ENCODE results near the gene ATP2B3.

Gene ATP2B3

DNA sequence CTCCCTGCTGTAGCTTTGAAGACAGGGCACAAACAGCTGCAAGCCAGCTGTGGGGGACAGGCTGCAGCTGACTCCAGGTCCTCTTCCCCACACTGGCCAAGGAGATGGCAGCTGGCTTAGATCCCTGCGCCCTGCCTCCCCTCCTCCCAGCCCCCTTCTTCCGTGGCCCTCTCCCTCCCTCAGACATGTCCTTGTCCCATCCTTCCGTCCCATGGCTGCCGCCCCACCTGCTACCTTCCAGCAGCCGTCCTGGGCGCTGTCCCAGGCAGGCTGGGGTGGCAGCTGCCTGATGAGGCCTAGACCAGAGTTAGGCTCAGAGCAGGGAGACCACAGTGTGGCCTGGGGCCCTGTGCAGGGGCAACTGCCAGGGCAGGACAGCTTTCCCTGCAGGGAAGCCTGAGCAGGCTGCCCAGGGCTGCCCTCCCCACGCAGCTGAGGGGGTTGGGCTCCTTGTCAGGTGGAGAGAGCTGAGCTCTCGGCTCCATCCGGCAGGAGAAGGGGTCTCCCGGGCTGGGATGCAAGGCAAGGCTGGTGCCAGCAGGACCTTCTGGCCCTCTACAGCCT, 26.0 kb upstream of the ATP2B3 start:
- TF ChIP-seq EP300 (IDR thresholded peaks at IDR 0.05; ENCODE audit: borderline replicate concordance) (no peak), FOXM1 (IDR thresholded peaks at IDR 0.05; ENCODE audit: borderline replicate concordance, low read depth) (no peak)

DNA sequence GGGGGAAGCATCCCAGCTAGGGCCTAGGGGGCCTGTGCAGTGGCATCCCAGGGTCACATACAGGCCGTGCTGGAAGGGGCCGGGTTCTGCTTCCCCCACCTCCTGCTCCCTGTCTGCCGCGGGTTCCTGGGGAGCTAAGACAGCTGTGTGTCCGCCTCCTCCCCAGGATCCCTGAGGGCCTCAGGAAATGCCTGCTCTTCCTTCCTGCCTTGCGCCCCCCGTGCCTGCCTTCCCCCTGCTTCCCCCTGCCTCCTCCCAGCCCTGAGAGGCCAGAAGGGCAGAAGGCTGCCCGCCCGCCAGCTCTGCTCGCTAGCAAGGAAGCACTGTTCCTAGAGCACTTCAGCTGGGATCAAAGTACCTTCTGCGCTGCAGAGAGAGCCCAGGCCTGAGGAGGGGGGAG, 25.5 kb upstream of the ATP2B3 start:
- TF ChIP-seq EP300 (IDR thresholded peaks at IDR 0.05; ENCODE audit: borderline replicate concordance) (no peak), EGR1 (IDR thresholded peaks at IDR 0.05) (no peak), NFIC (IDR thresholded peaks at IDR 0.05) (no peak), REST (IDR thresholded peaks at IDR 0.05; ENCODE audit: low read depth) (no peak)

DNA sequence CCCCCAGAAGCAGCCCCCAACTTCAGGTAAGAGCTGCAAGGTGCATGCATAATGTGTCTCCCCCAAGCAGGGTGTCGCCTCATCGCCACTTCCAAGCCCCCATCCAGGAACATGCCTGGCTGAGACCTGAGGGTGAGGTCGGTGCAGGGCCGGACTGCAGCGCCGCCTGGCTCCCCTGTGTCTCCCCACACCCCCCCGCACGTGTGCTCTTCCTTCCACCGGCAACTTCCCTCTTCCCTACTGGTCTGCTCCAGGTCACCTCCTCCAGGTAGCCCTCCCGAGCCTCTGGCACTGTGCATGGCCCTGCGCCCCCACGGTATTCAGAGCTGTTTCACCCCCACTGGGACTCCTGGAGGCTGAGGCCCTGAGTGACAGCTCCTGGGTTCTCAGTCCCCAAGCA, 24.9 kb upstream of the ATP2B3 start:
- TF ChIP-seq EGR1 (IDR thresholded peaks at IDR 0.05) (no peak), CEBPB (IDR thresholded peaks at IDR 0.05) (no peak), CREB1 (IDR thresholded peaks at IDR 0.05; ENCODE audit: low read depth) (no peak), EP300 (IDR thresholded peaks at IDR 0.05; ENCODE audit: borderline replicate concordance) (no peak), ZBTB7A (IDR thresholded peaks at IDR 0.05; ENCODE audit: low read depth) (no peak), FOXM1 (IDR thresholded peaks at IDR 0.05; ENCODE audit: borderline replicate concordance, low read depth) (no peak), REST (IDR thresholded peaks at IDR 0.05; ENCODE audit: low read depth) (no peak), NFIC (IDR thresholded peaks at IDR 0.05) (no peak), TAF1 (IDR thresholded peaks at IDR 0.05; ENCODE audit: low read depth) (no peak), RAD21 (IDR thresholded peaks at IDR 0.05; ENCODE audit: low read depth) (no peak), TCF12 (IDR thresholded peaks at IDR 0.05; ENCODE audit: low read depth) (no peak), YY1 (IDR thresholded peaks at IDR 0.05; ENCODE audit: low read depth) (no peak), TEAD4 (IDR thresholded peaks at IDR 0.05) (no peak)
- TF ChIP-seq, protein P1, sequence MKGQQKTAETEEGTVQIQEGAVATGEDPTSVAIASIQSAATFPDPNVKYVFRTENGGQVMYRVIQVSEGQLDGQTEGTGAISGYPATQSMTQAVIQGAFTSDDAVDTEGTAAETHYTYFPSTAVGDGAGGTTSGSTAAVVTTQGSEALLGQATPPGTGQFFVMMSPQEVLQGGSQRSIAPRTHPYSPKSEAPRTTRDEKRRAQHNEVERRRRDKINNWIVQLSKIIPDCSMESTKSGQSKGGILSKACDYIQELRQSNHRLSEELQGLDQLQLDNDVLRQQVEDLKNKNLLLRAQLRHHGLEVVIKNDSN (IDR thresholded peaks at IDR 0.05), result no peak
- TF ChIP-seq, protein P2, sequence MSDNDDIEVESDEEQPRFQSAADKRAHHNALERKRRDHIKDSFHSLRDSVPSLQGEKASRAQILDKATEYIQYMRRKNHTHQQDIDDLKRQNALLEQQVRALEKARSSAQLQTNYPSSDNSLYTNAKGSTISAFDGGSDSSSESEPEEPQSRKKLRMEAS (IDR thresholded peaks at IDR 0.05), result no peak

- TF ChIP-seq FOXM1 (IDR thresholded peaks at IDR 0.05; ENCODE audit: borderline replicate concordance, low read depth) (no peak), YY1 (IDR thresholded peaks at IDR 0.05; ENCODE audit: low read depth) (no peak), RAD21 (IDR thresholded peaks at IDR 0.05; ENCODE audit: low read depth) (no peak), TEAD4 (IDR thresholded peaks at IDR 0.05) (no peak), TAF1 (IDR thresholded peaks at IDR 0.05; ENCODE audit: low read depth) (no peak), REST (IDR thresholded peaks at IDR 0.05; ENCODE audit: low read depth) (no peak), CEBPB (IDR thresholded peaks at IDR 0.05) (no peak), TCF12 (IDR thresholded peaks at IDR 0.05; ENCODE audit: low read depth) (no peak), NFIC (IDR thresholded peaks at IDR 0.05) (no peak), ZBTB7A (IDR thresholded peaks at IDR 0.05; ENCODE audit: low read depth) (no peak), CREB1 (IDR thresholded peaks at IDR 0.05; ENCODE audit: low read depth) (no peak), EP300 (IDR thresholded peaks at IDR 0.05; ENCODE audit: borderline replicate concordance) (no peak)
- TF ChIP-seq, protein P2 (IDR thresholded peaks at IDR 0.05), result no peak
Observed at GRCh38 chrX:153493085-153493484, 24.4 kb upstream of the ATP2B3 start.

DNA sequence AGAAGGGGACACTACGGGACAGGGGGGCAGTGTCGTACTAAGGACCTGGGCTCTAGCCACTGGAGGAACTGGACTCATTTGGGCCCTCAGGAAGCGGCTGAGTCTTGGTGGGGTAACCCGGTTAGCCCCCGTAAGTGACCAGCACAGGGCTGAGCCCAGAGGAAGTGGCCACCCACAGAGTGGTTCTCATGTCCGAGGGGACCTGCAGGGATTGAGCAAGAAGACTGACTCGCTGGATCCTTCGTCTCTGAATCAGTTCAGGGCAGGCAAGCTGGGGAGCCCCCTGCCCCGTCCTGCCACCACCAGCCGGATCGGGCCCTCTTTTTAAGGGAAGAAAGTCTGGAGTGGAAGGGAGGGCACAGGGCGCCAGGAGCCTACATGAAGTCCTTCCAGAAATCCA, 23.4 kb upstream of the ATP2B3 start:
- TF ChIP-seq FOXM1 (IDR thresholded peaks at IDR 0.05; ENCODE audit: borderline replicate concordance, low read depth), result no peak
- TF ChIP-seq TCF12 (IDR thresholded peaks at IDR 0.05; ENCODE audit: low read depth), result no peak
- no peak for TF ChIP-seq EGR1 (IDR thresholded peaks at IDR 0.05)
- TF ChIP-seq EP300 (IDR thresholded peaks at IDR 0.05; ENCODE audit: borderline replicate concordance), result no peak
- TF ChIP-seq YY1 (IDR thresholded peaks at IDR 0.05; ENCODE audit: low read depth), result no peak
- no peak for TF ChIP-seq NFIC (IDR thresholded peaks at IDR 0.05)
- no peak for TF ChIP-seq CEBPB (IDR thresholded peaks at IDR 0.05)
- TF ChIP-seq, protein P1 (IDR thresholded peaks at IDR 0.05), result no peak
- TF ChIP-seq, protein P2 (IDR thresholded peaks at IDR 0.05), result no peak
- TF ChIP-seq RAD21 (IDR thresholded peaks at IDR 0.05; ENCODE audit: low read depth), result no peak
- no peak for TF ChIP-seq ZBTB7A (IDR thresholded peaks at IDR 0.05; ENCODE audit: low read depth)
- no peak for TF ChIP-seq REST (IDR thresholded peaks at IDR 0.05; ENCODE audit: low read depth)
- no peak for TF ChIP-seq TEAD4 (IDR thresholded peaks at IDR 0.05)

Data from Ishikawa (cell line).